Measurements from ENCODE around the gene KCNJ10. TPM values are rescaled to one million over a fixed set of nuclear protein-coding genes. Genes with fewer than 3 reads are reported as not detected.

The KCNJ10 gene
- total RNA-seq, 1 experiment from 2014 or later, result 1.4 TPM

GRCh38 chr1:159951016-159951415, 118.9 kb downstream of the KCNJ10 start:
- ChIA-PET CTCF (no interaction called here), POLR2A (no interaction called here)
- peaks cover 7% of the 10 kb centered on the region for H3K4me1 Mint-ChIP-seq
- H3K36me3 Mint-ChIP-seq, result no peaks in the 10 kb centered on the region
- peaks cover 7% of the 10 kb centered on the region for H3K27me3 Mint-ChIP-seq (ENCODE audit: low read depth)
- ATAC-seq, result no peak
- no peaks in the 10 kb centered on the region for H3K9me3 Mint-ChIP-seq
- no peak overlapping the region for H3K4me3 Mint-ChIP-seq
- no peak for DNase-seq (ENCODE audit: low spot score)
- TF ChIP-seq RELA (CRISPR knock-in tag; IDR thresholded peaks at IDR 0.05; ENCODE audit: borderline replicate concordance) (no peak), TP53 (CRISPR knock-in tag; IDR thresholded peaks at IDR 0.05) (no peak), JUN (CRISPR knock-in tag; IDR thresholded peaks at IDR 0.05) (no peak), ETV6 (CRISPR knock-in tag; IDR thresholded peaks at IDR 0.05) (no peak), FOXP4 (CRISPR knock-in tag; IDR thresholded peaks at IDR 0.05) (no peak), E2F5 (CRISPR knock-in tag; IDR thresholded peaks at IDR 0.05) (no peak), NFYB (CRISPR knock-in tag; conservative IDR thresholded peaks at IDR 0.05; ENCODE audit: low read depth) (no peak), CBFB (CRISPR knock-in tag; IDR thresholded peaks at IDR 0.05; ENCODE audit: low read depth) (no peak), ZNF532 (CRISPR knock-in tag; IDR thresholded peaks at IDR 0.05; ENCODE audit: borderline replicate concordance) (no peak), ZNF121 (CRISPR knock-in tag; IDR thresholded peaks at IDR 0.05) (no peak), ZNF281 (CRISPR knock-in tag; IDR thresholded peaks at IDR 0.05) (no peak), CDX4 (CRISPR knock-in tag; IDR thresholded peaks at IDR 0.05; ENCODE audit: borderline replicate concordance) (no peak), SP1 (CRISPR knock-in tag; conservative IDR thresholded peaks at IDR 0.05) (no peak), ZSCAN18 (CRISPR knock-in tag; IDR thresholded peaks at IDR 0.05) (no peak), PREB (CRISPR knock-in tag; IDR thresholded peaks at IDR 0.05; ENCODE audit: borderline replicate concordance) (no peak)
- no peak overlapping the region for H3K27ac Mint-ChIP-seq

Measured in WTC11 (cell line).